ENCODE results near the gene RIPOR2.
"Not testable (repeated sequence)": the region's sequence is repeated elsewhere in the genome, so short reads cannot be mapped to it uniquely, and the experiment has no call there.

RIPOR2 gene

GRCh38 chr6:24953726-24954125, 18.0 kb upstream of the RIPOR2 start:
- no peak for DNase-seq

DNA sequence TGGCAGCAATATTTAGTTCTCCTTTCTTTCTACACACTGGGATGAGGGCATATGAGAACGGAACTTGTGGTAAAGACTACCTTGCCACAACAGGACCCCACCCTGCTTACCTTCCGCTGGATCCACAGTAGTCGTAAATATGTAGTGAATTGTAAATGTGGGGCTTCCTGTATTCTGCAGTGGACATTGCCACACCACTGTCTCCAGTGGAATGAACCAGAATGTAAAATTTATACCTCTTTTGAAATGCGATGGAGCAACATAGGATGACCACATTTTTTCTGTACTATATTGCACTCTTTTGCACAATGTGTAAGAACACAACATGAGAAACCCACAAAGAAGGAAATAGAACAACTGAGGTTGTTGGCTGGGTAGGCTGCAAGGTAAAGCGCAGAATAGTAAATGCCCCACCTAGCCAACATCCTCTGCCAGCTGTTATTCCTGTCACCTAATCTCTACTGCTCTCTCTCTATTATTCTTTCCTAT, 16.1 kb upstream of the RIPOR2 start:
- no peak for DNase-seq

- no peak for DNase-seq
These were observed 14.6 kb upstream of the RIPOR2 start for GRCh38 chr6:24950218-24950941.

- no peak for DNase-seq
These were observed 13.3 kb upstream of the RIPOR2 start for GRCh38 chr6:24949020-24949569.

DNA sequence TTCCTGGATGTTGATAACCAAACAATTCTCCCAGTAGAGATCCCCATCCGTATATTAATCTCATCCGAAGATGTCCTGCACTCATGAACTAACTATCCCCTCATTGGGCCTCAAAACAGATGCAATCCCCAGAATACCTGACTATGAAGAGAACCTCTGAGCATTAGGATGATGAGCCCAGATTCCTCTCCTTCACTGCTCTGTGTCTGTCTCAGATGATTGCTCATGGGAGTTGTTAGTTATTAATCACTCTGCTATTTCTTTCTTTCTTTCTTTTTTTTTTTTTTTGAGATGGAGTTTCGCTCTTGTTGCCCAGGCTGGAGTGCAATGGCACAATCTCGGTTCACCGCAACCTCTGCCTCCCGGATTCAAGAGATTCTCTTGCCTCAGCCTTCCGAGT, 12.5 kb upstream of the RIPOR2 start:
- DNase-seq: not testable (repeated sequence)

DNA sequence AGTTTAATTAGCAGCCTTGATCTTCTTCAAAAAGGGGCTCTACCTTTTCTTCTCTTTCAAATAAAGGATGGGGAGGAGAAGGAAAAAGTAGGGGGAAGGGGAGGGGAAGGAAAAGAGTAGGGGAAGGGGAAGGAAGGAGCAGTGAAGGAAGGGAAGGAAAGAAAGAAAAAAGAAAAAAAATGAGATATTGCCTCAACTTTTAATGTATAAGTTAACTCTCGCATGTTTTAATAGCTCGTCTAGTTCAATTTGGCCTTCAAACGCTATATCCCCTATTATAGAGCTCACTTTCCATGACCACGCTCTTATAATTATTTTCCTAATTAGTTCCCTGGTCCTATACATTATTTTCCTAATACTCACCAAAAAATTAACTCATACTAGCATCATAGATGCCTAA, 11.9 kb upstream of the RIPOR2 start:
- no peak for DNase-seq

- no peak for DNase-seq
These were observed 9.3 kb upstream of the RIPOR2 start for GRCh38 chr6:24945054-24945453.

- DNase-seq: no peak
These were observed 8.0 kb upstream of the RIPOR2 start for GRCh38 chr6:24943774-24944173.

DNA sequence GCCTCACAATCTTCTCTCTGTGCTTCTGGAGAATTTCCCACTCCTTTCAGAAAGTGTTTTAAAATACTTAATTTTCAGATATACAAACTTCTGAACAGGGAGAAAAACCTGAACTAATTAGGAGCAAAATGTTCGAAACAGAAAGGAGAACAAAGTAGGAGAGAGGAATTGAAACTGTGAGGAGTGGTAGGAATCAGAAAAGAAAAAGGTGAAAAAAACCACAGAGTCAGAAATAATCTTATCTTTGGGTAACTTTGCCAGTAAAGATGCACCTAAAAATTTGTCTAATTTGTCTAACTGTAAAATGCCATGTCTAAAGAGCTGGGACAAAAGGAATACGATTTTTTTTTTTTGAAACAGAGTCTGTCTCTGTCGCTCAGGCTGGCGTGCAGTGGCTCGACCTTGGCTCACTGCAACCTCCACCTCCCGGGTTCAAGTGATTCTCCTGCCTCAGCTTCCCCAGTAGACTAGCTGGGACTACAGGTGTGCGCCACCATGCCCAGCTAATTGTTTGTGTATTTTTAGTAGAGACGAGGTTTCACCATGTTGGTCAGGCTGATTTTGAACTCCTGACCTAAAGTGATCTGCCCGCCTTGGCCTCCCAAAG, 4.7 kb upstream of the RIPOR2 start:
- no peak for DNase-seq

GRCh38 chr6:24936641-24937317, 1.0 kb upstream of the RIPOR2 start:
- no peak for DNase-seq

- DNase-seq: no peak
These were observed 1.8 kb downstream of the RIPOR2 start for GRCh38 chr6:24933868-24934401.

DNA sequence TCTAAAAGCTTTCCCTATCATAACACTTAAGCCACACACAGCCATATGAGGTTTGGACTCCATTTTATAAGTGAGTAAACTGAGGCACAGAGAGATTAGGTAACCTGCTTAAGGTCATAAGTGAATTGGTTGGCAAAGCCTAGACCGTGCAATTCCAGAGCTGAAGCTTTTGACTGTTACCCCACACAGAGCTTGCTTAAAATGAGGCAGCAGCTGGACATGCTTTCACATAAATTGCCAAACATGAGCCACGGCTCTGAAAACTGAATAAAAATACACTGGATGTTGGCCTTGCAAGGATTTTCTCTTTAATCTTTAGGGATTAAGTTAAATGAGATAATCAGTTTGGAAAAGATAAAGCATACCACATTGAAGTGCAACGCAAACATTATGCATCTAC, 2.5 kb downstream of the RIPOR2 start:
- no peak for DNase-seq

- DNase-seq: no peak
These were observed 2.9 kb downstream of the RIPOR2 start for GRCh38 chr6:24932832-24933231.

- no peak for DNase-seq
These were observed 3.8 kb downstream of the RIPOR2 start for GRCh38 chr6:24931718-24932691.

DNA sequence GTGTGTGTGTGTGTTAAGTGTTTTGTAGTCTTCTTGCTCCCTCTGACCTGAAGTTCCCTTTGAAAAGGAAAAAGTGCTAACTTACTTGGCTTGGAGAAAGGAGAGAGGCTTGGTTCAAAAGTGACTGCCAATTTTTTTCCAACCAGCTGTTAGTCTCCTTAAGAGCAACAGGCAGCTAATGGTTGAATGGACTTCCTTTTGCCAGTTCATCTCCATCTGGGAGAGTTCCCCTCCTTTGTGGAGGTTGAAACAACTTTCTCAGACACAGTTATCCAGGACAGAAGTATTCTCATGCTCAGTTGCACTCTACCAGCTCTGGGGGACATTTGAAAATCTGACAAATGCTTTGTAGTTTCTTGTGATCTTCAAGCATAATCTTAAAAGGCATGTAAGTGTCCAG, 4.5 kb downstream of the RIPOR2 start:
- no peak for DNase-seq

DNA sequence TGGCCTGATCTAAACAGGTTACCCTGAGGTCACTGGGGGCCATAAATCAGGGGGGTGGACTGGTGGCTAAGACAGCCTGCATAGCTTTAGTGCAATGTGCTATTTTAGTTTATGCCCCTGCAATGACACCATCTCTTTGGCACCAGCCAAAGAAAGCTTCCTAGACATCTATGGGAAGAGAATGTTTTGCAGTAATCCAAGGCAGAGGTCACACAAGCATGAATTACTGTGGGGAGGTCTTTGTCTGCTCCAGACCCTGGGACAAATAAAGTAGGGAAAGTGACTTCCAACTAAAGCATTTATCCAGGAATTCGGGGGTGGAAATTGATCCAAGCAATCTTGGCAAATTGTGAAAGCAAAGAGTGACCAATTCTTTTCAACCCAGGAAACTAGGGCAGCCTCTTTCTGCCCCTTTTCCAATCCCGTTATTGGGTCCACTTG, 5.3 kb downstream of the RIPOR2 start:
- no peak for DNase-seq

DNA sequence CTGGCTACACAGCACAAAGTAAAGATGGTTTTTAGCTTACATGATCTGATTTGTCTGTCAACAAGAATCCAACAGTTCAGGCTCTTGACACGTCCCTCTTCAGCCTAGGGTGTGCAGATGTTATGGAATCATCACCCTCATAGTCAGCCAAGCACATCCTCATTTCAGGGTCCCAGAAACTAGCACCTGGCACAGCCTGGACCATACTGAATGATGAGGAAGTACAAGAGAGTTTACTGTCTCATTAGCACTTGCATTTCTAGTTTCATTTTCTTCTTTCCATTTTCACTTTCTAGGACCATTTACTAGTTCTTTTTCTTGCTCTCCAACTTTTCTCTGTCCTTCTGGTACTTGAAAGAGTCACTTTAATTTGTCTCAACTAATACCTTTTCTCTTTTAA, 6.5 kb downstream of the RIPOR2 start:
- no peak for DNase-seq

DNA sequence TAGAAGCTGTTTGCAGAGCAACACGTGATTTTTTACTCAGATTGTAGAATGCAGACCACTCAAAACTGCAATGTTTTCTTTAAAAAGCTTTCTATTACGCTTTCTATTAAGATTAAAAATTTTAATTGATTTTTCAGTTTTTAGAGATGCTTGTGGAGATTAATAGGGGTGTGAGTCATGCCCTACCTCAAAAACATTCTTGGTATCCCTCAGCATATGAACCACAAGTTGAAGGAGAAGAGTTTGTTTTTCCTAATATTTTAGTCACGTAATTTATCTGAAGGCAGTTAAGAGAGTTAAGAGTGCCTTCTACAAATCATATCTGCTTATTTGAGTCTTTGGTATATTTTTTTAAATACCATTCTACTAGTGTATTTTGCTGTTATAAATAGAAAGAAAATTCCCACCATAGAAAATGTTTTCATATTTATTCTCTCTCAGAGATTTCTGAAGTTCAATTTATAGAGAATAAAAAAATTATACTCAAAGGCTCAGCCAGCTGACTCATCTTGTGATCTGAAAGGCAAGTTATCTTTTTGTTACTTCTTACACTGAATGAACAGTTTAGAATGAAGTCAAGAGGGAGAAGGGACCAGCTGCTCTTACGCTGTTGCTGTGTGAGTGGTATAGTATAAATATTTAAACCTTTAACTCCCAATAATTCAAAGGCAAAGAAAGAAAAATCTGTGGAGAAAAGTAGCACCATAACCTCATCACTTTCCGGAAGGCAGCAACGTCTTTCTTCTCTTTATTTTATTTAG, 7.6 kb downstream of the RIPOR2 start:
- DNase-seq: no peak

DNA sequence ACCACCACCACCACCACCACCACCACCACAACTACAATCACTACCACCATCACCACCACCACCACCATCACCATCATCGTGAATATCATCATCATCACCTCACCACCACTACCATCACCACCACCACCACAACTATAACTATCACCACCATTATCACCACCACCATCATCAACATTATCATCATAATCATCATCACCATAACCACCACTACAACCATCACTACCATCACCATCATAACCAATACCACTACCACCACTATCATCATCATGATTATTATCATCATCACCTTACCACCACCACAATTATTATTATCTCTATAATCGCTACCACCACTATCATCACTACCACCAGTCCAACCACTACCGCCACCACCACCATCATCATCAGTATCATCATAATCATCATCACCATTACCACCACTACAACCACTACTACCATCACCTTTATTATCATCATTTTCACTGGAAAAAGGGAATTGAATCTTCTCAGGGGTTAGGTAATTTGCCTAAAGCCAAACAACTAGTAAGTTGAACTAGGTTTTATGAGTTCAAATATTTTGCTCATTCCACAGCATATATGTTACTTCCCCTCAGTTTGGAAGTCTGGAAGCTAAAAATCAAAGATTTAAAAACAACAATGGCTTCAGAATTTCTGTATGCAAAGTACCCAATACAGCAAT, 8.3 kb downstream of the RIPOR2 start:
- DNase-seq: no peak

DNA sequence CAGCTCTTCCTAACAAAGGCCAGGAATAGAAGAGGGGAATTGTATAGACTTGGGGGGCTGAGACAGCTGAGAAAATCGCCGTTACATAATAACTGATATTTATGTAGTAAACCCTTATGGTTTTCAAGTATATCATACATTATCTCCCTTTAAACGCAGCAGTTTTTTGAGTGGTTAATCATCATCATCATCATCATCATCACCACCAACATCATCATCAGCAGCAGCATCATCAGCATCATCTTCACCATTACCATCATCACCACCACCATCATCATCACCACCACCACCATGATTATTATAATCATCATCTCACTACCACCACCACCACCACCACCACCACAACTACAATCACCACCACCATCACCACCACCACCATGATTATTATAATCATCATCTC, 9.1 kb downstream of the RIPOR2 start:
- DNase-seq: not testable (repeated sequence)

DNA sequence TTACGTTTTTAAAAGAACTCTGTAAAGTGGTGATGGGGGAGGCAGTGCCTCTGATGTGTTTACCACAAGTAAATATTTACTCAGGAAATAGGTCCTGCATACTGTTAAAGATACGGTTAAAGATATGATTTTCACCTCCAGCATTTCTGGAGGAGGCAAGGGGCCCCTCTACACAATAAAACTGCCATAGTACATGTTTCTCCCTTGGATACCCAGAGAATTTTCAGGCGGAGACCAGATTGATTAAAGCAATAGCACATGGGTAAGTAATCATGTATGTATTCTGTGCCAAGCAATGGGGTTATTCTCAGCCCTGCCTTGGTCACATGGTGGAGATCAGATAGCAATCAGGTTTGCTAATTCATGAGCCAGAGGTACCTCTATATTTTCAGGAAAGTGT, 9.6 kb downstream of the RIPOR2 start:
- DNase-seq: no peak
